Activated CD4-positive, alpha-beta T cell treated with anti-CD3 and anti-CD28 coated beads for 4 hours (primary cell): ENCODE results near the gene CCL28.
"Not testable (repeated sequence)": the region's sequence is repeated elsewhere in the genome, so short reads cannot be mapped to it uniquely, and the experiment has no call there.

Source experiments
- DNase-seq, 2 donors: peaks; one replicate each; pipeline ENCODE4 v3.0.0-alpha.2; 2020

Gene CCL28, protein sequence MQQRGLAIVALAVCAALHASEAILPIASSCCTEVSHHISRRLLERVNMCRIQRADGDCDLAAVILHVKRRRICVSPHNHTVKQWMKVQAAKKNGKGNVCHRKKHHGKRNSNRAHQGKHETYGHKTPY

DNA sequence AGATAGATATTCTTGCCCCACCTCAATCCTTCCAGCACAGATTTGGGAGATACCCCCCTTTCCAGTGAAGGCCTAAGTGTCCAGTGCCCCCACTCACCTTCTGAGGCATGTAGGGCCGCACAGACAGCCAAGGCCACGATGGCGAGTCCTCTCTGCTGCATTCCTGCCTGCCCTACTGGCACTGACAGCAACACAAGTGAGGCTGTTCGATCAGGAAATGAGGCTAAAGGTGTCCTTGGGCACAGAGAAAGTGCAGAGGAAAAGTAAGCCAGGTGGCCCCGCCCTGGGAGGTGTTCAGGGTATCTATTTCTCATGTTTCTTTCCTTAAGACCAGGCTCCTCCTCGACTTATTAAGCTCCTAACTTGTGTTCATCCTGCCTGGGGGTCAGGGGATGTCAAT is at the start of gene CCL28:
CCL28 (minus strand) TSS at position 236 of the 400 bp plus-strand sequence; CDS start at position 161, 75 bp downstream.
- no peak for DNase-seq

DNA sequence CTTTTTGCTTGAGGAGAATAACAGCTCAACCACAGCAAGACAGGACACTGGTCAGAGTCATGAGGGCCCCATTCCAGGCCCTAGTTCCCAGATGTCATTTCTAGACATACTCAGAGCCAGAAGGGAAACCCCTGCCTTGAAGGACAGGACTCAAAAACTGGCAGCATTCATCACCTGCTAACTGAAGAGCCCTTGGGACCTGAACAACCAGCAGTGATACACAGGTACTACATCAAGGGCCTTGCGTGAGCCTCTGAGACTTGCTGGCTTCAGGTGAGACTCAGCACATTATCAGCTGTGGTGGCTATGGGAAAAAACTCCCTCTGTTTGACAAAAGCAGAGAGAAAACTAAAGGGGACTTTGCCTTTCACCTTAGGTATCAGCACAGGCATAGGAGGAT is 48.9 kb upstream of the CCL28 start:
- DNase-seq = no peak

DNA sequence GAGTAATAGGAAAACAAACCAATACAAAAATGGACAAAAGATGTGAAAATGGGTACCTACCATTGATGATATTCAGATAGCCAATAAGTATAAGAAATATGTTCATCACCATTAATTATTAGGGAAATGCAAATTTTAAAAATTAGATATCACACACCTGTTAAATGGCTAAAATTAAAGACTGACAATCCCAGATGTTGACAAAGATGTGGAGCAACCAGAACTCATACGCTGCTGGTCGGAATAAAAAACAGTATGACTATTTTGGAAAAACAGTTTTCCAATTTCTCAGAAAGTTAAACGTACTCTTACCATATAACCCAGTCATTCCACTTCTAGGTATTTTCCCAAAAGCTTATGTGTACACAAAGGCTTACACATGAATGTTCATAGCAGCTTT is 44.4 kb upstream of the CCL28 start:
- no peak for DNase-seq

DNA sequence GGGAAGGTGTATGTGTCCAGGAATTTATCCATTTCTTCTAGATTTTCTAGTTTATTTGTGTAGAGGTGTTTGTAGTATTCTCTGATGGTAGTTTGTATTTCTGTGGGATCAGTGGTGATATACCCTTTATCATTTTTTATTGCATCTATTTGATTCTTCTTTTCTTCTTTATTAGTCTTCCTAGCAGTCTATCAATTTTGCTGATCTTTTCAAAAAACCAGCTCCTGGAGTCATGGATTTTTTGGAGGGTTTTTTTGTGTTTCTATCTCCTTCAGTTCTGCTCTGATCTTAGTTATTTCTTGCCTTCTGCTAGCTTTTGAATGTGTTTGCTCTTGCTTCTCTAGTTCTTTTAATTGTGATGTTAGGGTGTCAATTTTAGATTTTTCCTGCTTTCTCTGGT is 29.4 kb upstream of the CCL28 start:
- DNase-seq = not testable (repeated sequence)

DNA sequence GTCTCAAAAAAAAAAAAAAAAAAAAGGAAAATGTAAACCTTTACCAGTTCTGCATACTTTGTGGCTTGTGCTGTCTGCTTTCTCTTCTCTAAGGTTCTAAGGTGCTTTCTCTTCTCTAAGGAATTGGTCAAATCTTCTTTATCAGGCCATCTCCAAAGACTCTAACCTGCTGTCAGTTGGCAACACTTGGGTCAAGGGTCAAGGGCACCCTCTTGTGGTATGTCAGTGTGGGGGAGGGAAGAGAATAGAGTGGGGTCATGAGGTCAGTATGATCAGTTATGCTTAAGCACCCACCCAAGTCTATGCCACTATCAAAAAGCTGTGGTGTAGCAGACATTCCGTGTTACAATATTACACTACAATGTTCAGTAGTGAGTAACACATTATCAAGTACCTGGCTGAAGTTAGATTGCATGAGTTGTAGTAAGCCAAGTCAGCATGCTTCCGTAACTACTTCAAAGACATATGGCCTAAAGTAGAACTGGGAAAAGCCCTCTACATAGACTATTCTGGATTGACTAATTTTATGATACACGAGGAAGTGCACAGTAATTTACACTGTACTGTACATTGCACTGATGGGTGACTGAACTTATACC is 25.0 kb upstream of the CCL28 start:
- DNase-seq = no peak

DNA sequence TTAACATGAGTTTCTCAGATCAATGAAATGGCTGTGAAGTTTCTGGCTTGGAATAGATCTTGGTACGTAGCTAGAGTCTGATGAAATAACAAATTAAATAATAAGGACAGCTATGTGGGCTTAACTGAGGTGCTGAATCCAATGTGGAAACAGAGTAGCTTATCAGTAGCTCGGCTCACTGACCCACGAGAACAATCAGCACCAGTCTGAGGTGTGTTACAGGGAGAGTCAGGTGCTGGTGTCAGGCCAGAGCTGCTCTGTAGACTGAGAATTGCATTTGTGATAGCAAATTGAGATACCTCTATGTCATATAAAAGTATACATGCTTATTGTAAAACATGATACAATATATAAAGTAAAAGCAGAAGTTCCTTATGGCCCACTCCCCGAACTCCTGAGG is 21.2 kb upstream of the CCL28 start:
- no peak for DNase-seq

DNA sequence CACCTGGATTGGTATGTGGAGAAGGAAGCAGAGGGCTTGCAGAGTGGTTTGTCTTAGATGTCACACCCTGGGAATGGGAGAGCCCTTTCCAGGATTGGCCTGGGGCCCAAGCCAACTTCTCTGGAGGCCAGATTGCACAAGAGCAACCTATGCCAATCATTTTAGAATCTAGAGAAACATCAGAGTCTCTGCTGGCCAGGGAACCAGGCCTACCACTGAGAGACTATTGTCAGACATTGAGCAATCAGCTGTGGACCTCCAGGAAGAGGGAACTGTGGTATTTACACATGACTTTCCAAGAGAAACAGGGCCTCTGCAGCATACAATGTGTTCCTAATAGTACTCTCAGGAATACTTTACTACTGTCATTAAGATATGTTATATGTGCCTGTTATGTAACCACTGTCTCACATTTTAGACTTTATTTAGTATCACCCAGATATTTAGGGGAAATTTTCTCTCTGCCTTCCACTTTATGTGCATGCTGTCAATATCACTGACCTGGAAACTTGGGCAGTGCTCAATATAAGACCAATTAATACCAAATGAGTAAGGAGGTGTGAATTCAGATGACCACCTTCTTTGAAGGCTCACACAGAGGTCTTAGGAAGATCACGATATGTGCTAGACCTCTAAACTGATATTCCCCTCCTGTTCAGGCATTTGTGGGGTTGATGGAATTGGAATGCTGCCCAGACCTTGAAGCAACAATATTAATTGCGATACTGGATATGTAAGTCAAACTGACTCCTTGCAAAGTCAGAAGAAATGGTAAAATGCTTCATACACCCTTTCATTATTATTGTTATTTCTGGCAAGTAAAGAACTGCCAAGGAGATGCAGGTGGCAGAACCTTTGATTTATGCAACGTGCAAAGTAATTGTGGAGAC is 20.5 kb upstream of the CCL28 start:
- no peak for DNase-seq

DNA sequence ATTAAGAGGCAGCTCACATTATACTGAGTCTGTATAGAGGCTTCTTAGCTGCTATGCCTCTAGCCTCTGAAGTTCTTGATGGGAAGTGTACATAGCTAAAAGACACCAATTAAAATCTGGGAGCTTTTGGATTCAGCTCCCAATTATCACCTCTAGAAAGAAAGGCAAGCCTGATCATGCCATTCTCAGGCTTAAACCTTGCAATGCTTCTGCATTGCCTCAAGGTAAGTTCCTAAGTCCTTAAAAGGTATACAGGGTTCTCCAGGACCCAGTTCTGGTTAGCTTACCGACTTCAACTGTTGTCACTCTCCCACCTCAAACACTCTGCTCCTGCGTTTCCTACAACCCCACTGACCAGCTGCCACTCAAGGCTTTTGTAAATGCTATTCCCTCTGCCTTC is 17.5 kb upstream of the CCL28 start:
- DNase-seq = no peak

DNA sequence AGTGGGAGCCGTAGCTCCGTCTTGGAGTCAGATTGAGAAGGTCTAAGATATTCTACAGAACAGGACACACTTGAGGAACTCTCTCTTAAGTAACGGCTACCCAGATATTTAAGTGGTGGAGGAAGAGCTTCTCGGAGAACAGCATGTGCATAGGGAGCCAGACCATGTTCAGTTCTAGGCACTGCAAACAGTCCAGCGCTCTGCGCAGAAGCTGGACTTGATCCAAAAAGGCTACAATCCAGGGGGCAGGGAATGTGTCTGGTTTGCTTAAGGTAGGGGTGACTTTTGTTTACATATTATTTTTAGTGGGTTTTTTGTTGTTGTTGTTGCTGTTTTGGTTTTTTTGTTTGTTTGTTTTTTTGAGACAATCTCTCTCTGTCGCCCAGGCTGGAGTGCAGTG is 16.8 kb upstream of the CCL28 start:
- no peak for DNase-seq

DNA sequence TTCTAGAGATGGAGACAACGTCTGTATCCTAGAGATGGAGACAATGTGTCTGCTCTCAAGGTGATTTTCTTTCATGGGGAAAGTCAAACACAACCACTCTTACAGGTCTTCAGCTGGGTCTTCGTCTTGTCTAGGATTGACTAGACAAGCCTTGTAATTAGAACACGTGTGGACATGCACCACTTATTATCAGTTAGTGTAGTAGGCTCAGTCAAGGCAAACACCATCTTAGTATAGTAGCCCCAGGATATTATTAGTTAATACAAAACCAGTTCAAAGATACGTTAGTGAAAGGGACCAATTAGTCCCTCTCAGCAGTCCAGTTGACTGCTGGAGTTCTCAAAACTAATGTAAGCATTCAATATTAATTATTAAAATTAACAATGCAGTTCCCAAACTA is 15.1 kb upstream of the CCL28 start:
- no peak for DNase-seq

DNA sequence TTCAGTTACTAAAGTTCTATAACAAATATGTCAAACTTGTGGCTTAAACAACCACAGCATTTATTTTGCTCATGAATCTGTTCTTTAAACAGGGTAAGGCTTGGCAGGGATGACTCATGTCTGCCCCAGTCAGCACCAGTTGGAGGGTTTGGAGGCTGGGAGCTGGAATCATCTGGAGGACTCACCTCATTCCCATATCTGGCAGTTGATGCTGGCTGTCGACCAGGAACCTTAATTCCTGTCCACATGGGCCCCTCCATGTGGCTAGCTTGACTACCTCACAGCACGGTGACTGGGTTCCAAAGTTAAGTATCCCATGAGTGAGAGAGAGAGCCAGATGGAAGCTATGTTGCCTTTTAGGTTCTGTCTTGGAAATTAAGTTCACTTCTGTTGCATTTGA is 13.8 kb upstream of the CCL28 start:
- DNase-seq = no peak

DNA sequence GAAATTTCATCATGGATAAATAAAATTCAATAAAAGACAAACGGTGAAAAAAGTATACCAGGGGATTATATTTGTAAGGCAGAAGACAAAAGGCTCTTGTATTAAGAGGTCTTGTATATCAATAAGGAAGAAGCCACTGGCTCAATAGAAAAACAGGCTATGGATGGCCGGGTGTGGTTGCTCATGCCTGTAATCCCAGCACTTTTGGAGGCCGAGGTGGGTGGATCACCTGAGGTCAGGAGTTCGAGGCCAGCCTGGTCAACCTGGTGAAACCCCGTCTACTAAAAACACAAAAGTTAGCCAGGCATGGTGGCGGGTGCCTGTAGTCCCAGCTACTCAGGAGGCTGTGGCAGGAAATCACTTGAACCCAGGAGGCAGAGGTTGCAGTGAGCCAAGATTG is 10.9 kb upstream of the CCL28 start:
- DNase-seq = not testable (repeated sequence)

DNA sequence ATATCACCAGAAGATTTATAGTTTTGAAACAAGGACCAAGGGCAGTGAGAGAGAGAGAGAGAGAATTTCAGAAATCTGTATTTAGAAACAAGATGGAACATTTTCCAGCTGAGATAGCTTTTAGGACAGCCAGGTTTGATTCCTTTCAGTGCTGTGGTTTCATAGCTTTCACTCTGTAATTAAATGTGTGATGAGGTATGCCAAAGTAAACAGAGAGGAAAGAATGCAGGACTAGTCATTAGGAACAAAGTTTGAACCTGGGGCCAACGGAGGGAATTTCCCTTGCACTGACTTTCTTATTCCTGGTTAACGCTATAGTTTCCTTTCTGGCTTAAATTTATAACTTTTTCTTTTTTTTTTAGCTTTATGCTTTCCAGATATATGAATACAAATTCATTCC is 10.0 kb upstream of the CCL28 start:
- no peak for DNase-seq

DNA sequence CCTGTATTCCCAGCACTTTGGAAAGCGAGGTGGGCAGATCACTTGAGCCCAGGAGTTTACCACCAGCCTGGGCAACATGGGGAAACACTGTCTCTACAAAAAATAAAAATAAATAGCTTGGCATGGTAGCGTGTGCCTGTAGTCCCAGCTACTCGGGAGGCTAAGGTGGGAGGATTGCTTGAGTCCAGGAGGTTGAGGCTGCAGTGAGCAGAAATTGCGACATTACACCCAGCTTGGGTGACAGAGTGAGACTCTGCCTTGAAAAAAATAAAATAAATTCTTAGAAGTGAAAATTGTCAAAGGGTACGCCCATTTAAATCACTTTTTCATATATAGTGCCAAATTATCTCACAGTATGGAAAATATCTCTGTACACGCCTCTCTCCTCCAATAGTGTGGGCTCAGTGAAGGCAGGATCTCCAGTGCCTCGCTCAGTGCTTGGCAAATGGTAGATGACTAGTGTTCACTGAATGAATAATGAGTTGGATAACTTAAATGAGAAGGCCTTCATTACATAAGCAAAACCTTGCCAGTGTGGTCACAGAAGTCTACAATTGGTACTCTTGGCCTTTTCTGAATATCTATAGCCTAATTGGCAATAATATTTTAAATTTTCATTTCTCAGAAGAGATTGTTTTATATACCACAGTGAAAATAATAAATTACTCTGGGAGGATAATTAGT is 9.4 kb upstream of the CCL28 start:
- no peak for DNase-seq

DNA sequence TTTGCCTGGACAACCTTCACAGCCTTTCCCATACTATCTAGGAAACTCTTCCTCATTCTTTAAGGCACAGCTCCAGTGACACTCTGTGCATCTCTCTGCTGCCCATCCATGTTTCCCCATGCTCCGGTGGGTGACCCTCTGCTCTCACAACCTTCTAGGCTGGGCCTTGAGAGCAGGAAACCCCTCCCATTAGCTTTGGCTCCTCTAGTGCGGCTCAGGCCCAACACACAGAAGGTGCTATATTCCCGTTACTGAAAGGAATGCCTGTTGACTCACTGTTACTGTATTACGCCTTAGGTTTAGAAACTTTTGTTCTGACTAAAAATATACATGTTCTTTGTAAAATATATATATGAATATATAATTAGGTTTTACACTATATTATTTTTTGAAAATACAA is 8.1 kb upstream of the CCL28 start:
- no peak for DNase-seq

DNA sequence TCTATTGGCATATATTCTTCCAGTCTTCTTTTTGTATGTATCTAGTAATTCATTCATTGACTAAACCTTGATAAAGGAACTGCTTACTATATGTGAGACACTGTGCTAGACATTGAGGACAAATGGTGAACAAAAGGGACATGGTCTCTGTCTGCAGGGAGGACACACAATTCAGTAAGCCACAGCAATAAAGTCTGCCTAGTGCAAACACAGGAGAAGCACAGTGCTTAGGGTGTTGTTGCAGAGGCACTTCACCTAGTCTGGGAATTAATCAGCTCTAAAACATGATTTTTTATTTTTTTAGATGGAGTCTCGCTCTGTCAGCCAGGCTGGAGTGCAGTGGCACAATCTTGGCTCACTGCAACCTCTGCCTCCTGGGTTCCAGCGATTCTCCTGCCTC is 6.4 kb upstream of the CCL28 start:
- no peak for DNase-seq

DNA sequence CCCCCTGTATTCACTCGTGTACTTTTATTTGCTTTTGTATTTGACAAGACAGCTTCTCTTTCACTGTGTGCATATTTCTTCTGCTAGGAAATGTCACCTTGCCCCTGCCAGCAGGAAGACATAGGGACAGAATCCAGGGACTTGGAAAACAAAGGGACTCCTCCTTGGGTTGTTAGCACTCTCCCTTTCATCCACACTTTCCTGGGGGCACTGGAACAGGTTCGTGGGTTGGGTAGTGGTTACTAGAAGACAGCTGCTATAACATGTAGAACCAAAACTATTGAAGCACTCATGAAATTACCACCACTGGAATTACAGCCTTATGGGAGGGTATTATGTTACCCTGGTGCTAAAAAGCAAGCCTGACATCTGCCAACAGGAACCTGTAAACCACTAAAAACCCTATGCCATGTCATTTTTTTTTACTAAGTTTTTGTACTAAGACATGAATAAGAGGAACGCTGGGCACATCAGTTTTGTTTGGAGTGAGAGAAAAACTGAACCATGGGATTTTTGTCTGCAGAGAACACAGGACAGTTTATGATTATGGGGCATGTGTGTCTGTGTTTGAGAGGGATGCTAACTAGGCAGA is 4.7 kb upstream of the CCL28 start:
- no peak for DNase-seq

DNA sequence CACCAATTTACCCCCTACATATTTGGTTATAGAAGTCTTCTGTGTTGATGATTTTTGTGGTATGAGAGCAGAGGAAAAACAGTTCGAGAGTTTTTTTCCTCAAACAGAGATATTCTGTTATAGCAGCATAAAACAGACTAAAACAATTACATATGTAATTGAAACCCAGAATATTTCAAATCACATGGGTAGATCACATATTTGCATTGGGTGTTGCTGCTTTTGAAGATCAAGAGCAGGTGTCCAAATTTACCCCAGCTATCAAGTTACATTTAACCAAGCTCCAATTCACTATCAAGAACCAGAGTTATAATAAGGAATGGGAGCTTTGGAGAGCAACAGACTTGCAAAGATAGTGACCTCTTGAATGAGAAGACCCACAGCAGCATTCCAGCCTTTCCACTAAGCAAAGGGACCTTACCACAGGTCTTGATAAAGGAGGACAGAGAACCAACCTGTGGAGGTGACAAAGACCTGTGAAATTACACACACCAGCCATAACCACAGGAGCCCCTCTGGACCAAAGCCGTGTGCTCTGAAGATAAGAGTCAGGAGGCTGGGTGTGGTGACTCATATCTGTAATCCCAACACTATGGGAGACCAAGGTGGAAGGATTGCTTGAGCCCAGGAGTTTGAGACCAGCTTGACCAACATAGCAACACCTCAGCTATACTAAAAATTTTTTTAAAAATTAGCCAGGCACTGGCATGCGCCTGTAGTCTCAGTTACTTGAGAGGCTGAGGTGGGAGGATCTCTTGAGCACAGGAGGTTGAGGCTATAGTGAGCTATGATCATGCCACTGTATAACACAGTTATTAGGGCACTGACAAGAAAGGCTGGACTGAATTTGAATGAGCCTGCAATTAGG is 4.0 kb upstream of the CCL28 start:
- DNase-seq = no peak

DNA sequence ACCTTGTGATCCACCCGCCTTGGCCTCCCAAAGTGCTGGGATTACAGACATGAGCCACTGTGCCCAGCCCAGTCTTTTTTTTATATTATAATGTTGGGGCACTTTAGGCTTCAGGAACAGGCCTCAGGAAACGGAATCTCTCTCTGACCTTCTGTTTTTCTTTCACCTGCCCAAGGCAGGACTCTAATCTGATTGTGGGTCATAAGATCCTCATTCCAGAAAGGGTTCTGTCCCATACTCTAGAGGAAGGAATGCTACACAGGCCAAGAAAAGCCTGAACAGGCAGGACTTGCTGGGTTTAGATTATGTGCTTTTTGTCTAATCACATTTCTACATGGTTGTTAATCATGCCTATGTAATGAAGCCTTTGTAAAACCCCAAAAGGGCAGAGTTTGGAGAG is 1.8 kb upstream of the CCL28 start:
- DNase-seq = no peak

DNA sequence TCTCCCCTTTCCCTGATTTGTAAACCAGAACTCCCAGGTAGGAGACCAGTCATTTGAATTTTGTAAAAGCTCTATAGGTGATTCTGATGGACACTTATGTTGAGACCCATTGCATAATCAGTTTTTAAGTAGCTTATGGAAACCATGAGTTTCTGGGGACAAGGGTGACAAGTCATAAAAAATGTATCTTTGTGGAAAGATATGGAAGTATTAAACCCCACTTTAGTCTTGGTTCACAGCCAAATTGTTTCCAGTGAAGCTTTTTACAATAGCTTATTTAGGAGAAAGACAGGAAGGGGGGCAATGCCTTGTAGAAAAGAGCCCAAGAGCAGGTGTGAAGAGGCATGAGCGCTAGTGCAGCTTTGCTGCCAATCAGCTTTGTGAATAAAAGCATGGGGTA is 453 bp upstream of the CCL28 start:
- DNase-seq = no peak

DNA sequence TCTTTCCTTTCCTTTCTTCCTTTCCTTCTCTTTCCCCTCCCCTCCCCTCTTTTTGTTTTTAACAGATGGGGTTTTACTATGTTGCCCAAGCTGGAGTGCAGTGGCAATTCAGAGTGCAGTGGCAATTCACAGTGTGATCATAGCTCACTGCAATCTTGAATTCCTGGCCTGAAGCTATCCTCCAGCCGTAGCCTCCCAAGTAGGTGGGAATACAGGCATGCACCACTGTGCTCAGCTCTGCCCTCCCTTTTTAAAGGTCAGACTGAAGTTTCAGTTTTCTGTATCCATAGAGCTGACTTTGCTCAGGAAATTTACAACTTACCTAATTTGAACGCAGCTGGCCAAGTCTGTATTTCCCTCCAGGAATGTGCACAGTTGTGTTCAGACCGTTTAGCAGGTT is 696 bp downstream of the CCL28 start:
- DNase-seq = no peak

DNA sequence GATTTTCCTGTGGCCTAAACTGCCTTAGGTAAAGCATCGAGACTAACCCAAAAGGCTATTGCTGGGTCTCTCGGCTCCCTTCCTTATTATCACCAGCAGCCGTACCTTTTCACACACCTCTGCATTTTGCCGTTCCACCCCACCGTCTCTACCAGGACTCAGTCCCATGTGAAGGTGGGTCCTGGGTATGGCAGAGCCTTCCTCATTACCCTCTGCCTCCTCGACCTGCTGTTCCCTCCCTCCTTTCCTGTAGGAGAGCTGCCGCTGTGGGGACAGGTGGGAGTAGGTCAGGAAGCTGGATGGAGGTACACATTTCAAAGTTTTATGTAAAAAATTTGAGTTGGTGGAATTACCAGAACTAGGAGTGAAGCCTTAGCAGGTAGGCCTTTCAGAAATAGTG is 1.8 kb downstream of the CCL28 start:
- no peak for DNase-seq
